HG03097 (cell line): ENCODE data around the gene ZNF638.
"Not testable (repeated sequence)": the region's sequence is repeated elsewhere in the genome, so short reads cannot be mapped to it uniquely, and the experiment has no call there.

Experiments
- ATAC-seq: cut with Tn5 transposase; IDR thresholded peaks from one replicate; pipeline ENCODE4 v1.9.1; 2021; ENCODE audit not compliant: unreplicated experiment, low FRiP score

Gene ZNF638

DNA sequence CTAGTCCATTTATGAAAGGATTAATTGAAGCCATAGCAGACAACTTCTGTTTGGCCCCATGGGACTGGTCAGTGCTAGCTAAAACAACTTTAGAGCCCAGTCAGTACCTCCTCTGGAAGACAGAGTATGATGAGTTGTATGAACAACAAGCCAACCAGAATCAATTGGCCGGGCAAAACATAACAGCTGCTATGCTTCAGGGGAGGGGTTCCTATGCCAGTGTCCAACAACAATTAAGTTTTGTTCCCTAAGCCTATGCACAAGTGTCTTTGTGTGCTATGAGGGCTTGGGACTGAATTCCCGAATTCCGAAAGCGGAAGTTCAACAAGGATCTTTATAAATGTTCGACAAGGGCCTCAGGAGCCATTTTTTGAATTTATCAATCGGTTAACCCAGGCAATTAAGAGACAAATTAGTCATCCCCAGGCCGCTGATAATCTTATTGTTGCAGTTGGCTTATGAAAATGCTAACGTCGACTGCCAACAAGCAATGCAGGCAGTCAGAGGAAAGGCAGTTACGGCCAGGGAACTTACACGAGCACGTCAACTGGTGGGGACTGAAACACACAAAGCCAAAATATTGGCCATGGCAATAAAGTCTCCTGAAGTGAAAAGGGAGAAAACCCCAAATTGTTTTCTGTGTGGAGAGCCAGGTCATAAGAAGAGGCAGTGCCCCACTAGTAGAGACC, 57.9 kb downstream of the ZNF638 start:
- ATAC-seq = no peak

DNA sequence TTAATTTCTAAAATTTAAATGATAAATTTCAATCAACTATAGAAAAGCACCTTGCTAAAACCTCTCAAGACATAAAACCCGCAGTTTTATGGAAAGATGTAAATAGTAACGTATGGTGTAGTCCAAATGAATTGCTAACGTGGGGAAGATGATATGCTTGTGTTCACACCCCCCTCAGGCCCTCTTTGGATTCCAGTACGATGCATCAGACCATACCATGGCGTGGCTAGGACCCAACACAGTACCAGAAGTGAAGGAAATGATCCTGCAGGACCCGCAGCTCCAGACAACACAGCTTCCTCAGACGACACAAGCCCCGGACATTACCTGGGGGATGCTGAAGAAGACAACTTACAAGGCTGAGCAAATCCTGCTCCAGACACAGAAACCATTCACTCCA, 61.6 kb downstream of the ZNF638 start:
- ATAC-seq = no peak

DNA sequence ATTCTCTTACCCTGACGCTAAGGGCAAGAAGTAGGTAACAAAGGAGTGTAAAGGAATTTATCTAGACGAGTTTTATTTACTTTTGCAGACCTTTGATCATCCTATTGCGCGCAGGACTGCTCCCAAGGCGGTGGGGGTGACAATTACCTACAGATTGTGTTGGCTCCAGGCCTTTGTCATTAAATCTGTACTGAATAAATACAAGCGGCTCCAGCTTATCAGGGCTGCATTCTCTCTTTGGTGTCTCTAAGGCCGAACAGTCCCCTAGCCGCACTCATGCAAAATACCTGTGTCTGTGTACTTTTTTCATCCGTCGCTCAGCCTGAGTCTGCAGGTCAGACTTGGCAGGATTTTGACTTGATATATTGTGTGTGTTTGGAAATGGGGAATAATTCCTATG, 63.9 kb downstream of the ZNF638 start:
- no peak for ATAC-seq

DNA sequence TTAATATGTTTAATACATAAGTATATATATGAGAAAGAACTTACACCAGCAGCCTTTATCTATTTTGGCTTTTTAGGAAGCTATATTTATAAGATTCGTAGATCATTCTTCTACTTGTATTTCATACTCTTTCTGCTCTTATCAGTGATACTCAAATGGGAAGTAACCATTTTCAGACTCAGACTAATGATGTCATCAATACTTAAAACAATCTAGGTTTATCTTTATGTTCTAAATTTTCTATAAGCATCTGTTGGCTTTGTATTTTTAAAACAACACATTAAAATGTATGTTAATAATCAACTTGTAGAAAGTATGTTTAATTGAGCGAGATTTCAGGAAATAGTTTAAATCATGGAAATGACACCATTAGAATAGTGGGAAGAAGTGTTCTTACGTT, 70.8 kb downstream of the ZNF638 start:
- no peak for ATAC-seq

DNA sequence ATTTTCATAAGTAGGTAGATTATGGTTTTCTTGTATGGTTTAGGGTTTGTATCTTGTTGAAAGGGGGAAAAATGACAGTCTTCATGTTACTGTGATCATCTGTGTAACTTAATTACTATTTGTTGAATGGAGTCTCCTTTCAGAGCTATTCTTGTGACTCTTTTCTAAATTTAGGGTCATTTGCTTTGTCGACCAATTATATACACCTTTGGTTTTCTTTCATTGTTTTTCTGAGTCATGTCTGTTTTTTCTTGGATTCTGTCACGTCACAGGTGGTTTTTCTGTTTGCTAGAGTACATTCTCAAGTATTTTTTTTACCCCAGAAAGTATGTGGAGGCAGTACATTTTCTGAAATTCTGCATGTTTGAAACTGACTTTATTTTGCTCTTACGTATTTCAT, 78.0 kb downstream of the ZNF638 start:
- ATAC-seq = no peak

DNA sequence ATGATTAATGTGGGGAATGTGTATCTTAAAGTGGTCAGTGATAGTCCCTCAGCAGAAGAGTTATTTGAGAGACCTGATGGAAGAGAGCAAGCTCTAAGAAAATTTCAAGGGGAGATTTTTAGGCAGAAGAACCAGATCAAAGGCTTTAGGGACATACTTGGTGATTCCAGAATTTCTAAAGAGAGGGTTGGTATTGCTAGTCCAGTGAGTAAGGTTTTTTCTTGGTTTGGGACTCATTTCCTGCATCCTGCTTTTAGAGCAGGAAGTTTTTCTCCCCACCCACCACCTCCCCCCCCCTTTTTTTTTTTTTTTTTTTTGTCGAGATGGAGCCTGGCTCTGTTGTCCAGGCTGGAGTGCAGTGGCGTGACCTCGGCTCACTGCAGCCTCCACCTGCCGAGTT, 79.1 kb downstream of the ZNF638 start:
- no peak for ATAC-seq

DNA sequence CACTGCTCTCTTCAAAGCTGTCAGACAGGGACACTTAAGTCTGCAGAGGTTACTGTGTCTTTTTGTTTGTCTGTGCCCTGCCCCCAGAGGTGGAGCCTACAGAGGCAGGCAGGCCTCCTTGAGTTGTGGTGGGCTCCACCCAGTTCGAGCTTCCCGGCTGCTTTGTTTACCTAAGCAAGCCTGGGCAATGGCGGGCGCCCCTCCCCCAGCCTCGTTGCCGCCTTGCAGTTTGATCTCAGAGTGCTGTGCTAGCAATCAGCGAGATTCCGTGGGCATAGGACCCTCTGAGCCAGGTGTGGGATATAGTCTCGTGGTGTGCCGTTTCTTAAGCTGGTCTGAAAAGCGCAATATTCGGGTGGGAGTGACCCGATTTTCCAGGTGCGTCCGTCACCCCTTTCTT, 85.3 kb downstream of the ZNF638 start:
- not testable (repeated sequence) for ATAC-seq

DNA sequence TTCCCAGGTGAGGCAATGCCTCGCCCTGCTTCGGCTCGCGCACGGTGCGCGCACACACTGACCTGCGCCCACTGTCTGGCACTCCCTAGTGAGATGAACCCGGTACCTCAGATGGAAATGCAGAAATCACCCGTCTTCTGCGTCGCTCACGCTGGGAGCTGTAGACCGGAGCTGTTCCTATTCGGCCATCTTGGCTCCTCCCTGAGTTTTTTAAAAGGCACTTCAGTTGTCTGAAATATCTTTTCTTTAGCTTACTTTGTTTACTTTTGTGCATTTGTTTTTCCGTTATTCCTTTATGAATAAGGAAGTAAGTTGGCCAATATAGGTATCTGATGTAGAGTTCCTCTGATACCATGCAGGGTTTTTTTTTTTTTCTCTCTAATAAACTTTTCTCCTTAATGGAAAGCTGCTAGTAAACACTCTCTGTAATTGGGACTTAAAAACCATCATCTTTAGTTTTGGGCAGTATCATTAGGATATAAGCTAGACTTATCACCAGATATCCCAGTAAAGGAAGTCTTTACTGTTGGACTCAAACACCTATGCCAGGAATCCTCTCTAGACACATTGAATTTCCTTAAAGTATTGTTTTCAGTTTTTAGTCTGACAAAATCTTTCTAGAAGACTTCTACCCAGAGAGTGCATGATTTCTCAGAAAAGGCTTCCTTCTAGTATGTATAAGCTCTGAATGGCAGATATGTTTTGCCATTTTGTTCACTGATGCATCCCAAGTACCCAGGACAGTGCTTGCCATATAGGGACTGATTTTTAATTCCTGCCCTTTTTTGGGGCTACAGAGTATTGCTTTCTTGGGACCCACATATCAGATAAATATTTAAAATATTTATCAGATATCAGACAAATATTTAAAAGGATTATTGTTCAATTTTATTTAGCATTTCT, 86.0 kb downstream of the ZNF638 start:
- no peak for ATAC-seq

DNA sequence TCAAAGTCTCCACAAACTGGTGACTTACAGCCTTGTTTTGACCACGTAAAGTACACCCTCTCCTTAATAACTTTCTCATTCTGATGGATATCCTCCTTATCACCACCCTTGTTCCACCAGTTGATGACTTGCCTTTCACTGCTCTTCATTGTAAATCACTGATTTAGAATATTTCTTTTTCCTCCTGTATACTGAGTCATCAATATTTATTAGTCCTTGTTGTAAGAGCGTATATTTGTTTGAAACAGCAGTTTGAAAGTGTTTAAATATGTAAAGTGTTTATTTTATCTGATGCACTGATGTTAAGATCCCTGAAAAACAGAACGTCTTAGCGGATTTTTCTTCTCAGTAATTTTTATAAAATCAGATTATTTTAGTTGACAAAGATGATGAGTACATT, 87.6 kb downstream of the ZNF638 start:
- ATAC-seq = no peak

DNA sequence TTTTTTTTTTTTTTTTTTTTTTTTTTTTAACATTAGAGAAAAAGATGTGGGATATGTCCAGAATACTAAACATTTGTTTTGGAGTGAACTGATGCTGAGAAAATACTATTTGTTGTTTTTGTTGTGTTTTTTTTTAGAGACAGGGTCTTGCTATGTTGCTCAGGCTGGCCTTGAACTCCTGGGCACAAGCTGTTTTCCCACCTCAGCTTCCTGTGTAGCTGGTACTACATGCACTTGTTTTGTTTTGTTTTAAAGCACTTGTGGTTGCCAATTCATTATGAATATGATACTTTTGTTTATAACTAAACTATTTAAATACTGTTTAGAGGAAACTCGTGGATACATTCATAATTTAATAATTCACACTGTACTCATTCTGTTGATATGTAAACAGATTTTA, 88.4 kb downstream of the ZNF638 start:
- no peak for ATAC-seq

DNA sequence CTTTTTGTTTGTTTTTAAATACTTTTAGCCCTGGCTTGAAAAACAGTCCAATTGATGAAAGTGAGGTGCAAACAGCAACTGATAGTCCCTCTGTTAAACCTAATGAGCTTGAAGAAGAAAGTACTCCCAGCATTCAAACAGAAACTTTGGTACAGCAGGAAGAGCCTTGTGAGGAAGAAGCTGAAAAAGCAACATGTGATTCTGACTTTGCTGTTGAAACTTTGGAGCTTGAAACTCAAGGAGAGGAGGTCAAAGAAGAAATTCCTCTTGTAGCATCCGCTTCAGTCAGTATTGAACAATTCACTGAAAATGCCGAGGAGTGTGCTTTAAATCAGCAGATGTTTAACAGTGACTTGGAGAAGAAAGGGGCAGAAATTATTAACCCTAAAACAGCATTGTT, 91.2 kb downstream of the ZNF638 start:
- ATAC-seq = no peak

DNA sequence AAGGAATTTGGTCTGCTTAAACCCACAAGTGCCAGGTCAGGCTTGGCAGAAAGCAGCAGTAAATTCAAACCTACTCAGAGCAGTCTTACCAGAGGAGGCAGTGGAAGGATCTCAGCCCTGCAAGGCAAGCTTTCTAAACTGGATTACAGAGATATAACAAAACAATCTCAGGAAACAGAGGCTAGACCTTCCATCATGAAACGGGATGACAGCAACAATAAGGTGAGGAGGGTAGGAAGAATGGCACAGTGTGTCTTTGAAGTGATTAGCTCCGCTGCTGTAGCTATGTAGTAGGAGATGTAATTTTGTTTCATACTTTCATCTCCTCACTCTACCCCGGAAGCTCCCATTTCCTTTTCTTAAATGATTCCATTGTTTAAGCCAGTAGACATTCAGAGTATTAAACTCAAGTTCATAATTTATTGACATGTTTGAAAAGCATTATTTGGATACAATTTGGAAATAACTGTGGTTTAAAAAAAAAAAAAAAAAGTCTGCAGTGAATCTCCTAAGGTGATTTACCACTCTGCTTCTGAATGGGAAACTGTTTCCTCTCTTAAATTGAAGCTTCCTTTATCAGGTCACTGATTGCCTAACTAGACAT, 92.3 kb downstream of the ZNF638 start:
- no peak for ATAC-seq

DNA sequence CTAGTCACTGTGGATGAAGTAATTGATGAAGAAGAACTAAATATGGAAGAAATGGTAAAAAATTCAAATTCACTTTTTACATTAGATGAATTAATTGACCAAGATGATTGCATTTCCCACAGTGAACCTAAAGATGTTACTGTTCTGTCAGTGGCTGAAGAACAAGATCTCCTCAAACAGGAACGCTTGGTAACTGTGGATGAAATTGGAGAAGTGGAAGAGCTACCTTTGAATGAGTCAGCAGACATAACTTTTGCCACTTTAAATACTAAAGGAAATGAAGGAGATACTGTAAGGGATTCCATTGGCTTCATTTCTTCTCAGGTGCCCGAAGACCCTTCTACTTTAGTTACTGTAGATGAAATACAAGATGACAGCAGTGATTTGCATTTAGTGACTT, 95.1 kb downstream of the ZNF638 start:
- ATAC-seq = no peak

DNA sequence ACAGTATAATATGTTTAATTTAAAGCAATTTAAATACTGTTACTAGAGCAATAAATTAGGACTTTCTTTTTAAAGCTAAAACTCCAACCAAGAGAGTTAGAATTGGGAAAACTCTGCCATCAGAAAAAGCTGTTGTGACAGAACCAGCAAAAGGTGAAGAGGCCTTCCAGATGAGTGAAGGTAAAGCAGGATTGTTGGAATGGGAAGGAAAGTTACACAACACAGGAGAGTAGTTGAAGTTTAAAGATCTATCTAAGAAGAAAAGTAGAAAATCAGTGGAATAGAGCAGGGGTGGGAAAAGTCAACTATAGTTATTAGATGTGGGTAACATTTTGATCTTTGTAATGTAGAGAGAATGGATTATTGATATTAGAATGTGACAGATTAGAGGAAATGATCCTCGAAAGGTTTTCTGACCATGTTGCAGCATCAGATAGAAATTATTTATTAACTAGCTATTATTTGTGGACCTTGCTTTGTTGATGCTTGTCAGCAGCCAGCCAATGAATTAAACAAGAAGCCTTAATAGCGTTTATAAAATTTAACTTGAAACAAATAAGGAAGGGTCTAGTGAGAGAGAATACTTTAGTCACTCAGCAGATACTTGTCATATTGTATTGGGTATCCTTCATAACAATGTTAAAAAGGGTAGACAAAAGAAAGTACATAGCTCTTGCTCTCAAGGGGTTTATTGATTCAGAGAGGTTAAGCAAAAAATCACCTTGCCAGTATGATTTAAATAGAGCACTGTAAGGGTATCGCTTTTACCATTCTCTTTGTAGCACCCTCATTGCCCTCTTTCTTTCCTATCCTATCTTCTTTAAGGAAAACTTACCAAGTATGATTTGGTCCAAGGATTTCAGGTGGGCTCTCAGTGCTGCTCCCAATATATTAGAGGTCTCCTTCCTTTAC, 97.1 kb downstream of the ZNF638 start:
- ATAC-seq = no peak

DNA sequence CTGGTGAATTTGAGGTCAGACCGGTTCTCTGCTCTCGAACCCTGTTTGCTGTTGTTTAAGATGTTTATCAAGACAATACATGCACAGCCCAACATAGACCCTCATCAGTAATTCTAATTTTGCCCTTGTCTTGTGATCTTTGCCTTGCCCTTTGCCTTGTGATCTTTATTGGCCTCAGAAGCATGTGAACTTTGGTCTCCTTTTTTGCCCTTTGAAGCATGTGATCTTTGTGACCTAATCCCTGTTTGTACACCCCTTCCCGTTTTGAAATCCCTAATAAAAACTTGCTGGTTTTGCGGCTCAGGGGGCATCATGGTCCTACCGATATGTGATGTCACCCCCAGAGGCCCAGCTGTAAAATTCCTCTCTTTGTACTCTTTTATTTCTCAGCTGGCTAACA, 113.6 kb downstream of the ZNF638 start:
- not testable (repeated sequence) for ATAC-seq

DNA sequence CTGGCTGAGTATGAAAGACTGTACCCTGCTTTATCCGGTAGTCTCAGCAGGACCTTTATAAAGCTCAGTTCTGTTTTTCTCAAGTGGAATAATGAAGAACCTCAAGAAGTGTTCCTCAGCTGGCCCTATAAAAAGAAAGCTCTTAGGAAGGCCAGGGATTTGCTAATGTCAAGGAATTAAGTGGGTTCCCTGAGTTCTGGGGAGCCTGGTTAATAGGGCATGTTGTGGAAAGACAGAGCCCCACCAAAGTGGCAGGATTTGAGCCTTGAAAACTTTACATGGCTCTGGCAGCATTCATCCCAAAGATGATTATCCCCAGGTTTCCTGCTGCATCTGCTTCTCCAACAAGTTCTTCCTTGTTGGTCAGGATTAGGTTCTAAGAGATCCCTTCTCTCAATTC, 114.9 kb downstream of the ZNF638 start:
- no peak for ATAC-seq

DNA sequence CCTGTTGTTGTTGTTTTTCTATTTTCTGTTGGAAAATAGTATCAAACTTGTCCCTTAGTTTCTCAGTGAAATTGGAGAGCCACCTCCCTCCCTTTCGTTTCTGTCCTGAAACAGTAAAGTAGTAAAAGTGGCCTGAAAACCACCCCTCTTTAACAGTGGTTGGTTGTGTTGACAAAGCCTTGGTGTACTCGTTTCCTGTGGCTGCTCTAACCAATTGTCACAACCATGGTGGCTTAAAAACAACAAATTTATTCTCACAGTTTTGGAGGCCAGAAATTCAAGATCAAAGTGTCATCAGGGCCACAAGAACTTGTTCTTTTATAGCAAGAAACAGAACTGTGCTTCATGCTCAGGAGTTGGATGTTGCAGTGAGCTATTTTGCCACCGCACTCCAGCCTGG, 117.8 kb downstream of the ZNF638 start:
- no peak for ATAC-seq

DNA sequence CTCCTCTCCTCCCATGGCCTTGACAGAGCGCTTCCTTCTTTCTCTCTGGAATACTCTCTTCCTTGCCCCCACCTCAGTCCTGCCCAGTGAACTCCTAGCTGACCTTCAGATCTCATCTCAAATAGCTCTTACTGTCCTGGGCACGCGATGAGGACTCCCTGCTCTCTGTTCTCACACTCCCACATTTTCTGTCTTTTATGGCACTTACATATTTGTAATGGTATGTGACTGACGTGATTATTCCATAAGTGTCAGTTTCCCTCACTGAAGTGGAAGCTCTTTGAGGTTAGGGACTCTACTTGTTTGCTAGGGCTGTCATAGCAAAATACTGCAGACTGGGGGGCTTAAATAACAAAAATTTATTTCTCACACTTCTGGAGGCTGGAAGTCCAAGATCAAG, 120.1 kb downstream of the ZNF638 start:
- ATAC-seq = no peak

DNA sequence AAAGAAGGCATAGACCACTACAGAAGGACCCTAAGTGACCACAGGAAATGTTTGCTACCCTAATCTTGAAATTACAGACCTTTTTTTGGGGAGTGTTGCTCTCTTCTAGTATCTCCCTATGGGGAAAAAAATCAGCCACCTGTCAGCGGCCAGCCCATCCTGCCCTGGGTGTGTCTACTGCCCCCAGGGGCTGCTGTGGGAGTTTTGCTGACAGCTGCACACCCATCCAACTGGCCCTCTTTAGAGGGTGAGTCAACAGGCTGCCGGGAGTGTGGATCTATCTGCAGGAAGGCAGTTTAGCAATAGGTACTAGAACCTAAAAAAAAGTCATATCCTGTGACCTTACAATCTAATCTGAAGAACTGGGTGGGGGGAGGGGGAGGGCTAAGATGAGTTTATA, 121.0 kb downstream of the ZNF638 start:
- no peak for ATAC-seq

DNA sequence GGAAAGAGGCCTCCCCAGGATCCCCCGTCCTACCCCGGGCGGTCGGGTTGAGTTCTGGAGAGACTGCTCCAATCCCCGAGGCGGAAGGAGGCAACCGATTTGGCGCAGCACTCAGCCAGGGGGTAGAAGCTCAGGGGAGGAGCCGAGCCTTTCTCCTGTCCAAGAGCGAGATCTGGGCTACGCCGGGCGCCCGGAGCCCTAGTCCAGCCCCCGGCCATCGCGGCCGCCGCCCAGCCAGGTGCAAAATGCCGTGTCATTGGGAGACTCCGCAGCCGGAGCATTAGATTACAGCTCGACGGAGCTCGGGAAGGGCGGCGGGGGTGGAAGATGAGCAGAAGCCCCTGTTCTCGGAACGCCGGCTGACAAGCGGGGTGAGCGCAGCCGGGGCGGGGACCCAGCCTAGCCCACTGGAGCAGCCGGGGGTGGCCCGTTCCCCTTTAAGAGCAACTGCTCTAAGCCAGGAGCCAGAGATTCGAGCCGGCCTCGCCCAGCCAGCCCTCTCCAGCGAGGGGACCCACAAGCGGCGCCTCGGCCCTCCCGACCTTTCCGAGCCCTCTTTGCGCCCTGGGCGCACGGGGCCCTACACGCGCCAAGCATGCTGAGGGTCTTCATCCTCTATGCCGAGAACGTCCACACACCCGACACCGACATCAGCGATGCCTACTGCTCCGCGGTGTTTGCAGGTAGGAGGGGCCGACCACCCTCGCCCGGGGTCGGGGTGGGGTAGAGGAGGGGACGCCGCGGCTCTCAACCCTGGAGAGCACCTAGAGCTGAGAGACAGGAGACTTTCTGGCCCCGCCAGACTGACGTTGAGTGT, 122.0 kb downstream of the ZNF638 start, which contains the start of gene DYSF:
DYSF (plus strand) TSS at position 158 of the 817 bp plus-strand sequence.
- no peak for ATAC-seq
